Activated CD8-positive, alpha-beta memory T cell treated with anti-CD3 and anti-CD28 coated beads for 1 hour (primary cell): Measurements from ENCODE around the gene SENP2.
"Not testable (repeated sequence)": the region's sequence is repeated elsewhere in the genome, so short reads cannot be mapped to it uniquely, and the experiment has no call there.

Experiments
- DNase-seq, 2 donors: peaks; one replicate each; pipeline ENCODE4 v3.0.0-alpha.2; 2020; ENCODE audit warnings: low read depth in 1 of 2; ENCODE audit errors: extremely low read depth in 1 of 2

The SENP2 gene

DNA sequence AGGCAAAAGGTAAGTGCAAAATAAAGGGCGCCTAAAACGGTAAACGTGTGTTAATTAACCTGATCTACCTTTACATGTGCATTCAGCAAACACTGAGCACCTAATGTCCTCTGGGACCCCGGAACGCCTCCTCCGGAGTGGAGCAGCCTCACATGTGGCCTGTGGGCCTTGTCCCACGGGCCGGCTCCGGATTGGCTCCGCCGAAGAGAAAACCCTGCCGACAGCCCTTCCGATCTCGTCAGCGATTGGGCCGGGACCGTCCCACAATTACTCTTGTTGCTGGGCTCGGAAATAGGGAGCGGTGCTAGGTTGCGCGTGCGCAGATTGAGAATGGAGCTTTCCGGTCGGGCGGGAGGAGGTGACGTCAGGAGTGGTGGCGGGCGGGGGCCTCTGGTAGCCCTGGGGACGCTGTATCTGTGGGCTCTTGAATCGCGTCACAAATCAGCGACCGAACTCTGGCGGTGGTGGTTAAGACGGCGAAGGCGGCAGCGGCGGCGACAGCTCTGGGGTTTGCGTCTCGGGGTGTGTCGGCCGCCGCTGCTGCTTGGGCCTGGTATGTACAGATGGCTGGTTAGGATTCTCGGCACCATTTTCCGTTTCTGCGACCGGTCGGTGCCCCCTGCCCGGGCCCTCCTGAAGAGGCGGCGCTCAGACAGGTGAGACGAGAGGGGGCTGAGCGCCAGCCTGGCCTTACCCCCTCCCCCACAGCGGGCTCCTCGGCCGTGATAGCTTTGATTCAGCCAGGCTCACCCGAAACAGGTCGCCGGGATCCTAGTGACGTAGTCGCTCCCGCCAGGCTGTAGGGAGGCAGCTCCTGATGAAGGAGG, at the start of gene SENP2:
SENP2 (plus strand) TSS at position 437 of the 827 bp plus-strand sequence; CDS start at position 556, 119 bp downstream.
- DNase-seq = peak; percentile 99

DNA sequence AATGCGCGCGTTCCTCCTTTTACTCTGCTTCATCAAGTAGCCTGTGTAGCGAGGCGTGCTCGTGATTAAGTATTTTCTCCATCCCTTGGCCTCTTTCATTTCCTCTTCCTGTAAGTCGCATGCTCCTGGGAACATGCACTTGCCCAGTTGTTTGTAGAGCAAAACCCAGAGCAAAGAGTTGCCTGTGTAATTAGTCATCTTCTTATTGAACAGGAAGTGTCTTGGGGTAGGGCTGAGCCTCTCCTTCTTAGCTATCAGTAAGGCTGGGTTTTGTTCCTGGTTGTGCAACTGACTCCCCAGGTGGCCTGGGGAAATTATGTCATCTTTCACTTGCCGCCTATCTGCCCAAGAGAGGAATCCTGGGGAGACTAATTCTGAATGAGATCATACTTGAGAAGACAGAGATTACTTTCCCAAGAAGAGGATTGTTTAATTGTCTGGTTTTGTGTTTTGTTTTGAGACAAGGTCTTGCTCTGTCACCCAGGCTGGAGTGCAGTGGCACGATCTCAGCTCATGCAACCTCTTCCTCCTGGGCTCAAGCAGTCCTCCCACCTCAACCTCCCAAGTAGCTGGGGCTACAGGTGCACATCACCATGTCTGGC, 48.6 kb upstream of the SENP2 start:
- no peak for DNase-seq

DNA sequence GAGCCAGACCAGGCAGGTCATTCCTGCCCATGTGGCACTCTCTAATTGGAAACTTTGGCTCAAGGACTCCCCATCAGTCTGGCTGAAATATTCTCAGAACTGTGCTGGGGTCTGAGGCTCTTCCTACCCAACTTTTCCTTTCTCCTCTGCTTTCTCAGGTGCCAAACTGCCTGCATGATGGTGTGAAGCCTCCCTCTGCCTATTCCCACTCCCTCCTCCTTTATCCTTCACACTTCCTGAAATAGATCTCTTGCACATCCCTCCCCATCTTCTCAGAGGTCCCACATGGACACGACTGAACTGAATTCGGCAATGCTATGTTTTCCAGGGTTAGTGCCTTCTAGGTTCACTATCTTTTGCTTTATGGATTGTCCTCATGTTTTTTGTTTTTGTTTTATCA, 46.2 kb upstream of the SENP2 start:
- no peak for DNase-seq

DNA sequence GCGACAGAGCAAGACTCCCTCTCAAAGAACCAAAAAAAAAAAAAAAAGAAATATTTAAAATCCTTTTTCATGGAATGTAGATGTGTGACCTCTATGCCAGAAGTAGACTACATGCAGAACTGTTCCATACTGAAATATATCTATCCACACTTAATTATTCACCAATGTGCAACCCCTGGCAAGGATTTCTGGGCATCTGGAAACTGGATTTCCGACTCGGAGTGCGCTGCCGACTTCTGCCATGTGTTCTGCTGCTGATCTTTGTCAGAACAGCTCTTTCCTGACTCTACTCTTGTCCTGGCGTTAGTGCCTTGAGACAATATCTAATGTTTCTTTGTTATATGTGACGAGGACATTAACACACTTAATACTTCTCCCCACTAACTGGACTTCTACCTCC, 45.4 kb upstream of the SENP2 start:
- DNase-seq = no peak

DNA sequence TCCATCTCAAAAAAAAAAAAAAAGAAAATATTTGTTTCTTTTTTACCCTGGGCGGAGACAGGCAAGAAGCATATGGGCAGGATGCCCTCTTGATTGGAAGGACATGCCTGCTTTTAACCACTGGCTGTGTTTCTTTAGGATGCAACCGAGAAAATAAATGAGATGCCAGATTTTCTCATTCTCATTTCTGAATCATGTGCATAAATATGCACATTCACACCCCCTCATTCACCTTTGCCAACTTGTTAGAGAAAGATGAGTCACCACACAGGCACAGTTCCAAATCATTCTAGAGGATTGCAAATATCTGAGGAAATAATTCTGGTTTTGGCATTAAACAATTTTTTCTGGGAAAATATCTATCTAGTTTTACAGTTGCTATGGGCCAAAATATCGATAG, 37.0 kb upstream of the SENP2 start:
- DNase-seq = no peak

DNA sequence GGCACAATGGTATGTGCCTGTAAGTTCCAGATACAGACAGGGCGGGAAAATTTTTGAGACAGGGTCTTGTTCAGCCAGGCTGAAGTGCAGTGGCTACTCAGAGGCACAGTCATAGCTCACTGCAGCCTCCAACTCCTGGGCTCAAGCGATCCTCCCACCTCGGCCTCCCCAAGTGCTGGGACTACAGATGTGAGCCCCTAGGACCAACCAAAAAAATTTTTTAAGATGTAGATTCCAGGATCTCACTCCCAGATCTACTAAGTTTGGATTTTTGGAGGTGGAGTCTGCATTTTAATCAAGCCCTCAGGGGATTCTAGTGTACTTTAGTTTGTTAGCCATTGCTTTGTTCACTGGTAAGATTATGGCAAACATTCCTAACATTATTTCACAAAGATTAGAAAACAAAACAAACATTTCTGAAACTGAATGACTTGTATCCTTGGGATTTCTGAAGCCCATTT, 36.4 kb upstream of the SENP2 start:
- DNase-seq = no peak

DNA sequence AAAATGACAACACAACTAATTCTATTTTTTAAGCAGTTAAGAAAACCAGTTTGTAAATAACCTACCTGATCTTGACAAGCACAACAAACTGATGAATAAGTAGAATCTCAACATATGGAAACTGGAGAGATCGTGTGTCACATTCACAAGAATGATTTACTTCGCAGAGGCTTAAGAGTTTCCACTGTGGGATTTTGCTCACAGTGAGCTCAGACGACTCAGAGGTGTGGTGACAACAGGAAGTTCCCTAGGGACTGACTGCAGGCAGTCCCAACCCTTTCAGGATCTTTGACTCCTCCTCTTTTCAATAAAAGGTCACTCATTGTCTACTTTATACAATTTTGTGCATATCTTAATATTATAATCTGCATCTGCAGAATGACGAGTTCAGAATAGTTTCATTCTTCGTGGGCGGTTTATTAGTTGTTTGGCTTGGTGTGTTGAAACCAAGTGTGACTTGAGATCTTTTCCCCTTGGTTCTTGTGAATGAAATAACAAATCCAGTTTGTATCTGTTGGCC, 33.7 kb upstream of the SENP2 start, which contains the start of gene LIPH:
LIPH (minus strand) TSS at position 231 of the 520 bp plus-strand sequence; CDS start at position 114, 117 bp downstream.
- DNase-seq = no peak

DNA sequence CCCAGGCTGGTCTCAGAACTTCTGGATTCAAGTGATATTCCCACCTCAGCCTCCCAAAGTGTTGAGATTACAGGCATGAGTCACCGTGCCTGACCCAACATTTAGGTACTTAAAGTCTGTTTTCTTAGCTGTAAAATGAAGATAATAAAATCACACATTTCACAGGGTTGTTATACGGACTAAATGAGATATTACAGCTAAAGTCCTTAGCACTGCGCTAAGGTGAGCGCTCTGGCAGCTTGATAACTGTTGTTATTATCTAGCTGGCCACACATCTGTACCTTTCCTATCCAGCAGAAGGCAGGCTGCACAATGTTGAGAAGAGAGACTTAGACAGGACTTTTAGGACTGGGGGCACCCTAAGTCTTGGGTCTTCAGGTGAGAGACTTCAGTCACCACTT, 31.0 kb upstream of the SENP2 start:
- no peak for DNase-seq

DNA sequence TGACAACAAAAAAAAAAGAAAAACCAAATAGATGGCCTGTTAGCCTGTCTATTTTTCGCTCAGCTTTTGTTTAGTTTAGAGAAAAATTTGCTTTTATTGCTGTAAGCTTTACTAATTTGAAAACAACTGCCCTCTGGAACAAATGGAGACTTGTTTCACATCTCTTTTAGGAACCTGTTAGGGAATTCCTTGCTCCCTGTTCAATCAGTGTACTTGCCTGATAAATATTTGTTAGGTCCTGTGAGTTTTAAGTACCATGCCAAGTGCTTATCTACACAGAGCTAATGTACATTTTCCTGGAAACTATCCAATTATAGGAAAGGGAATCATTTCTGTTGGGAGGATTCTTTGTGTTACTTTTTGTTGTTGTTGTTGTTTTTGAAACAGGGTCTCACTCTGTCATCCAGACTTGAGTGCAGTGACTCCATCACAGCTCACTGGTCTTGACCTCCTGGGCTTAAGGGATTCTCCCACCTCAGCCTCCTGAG, 30.2 kb upstream of the SENP2 start:
- DNase-seq = no peak

DNA sequence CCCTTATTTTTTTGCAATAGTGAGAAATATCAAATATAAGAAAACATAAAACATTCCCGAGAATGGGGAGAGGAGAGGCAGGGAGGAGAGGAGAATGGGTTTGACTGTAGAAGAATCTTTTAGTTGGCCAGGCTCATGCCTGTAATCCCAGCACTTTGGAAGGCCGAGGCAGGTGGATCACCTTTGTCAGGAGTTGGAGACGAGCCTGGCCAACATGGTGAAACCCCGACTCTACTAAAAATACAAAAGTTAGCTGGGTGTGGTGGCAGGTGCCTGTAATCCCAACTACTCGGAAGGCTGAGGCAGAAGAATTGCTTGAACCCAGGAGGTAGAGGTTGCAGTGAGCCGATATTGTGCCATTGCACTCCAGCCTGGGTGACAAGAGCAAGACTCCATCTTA, 29.5 kb upstream of the SENP2 start:
- not testable (repeated sequence) for DNase-seq

DNA sequence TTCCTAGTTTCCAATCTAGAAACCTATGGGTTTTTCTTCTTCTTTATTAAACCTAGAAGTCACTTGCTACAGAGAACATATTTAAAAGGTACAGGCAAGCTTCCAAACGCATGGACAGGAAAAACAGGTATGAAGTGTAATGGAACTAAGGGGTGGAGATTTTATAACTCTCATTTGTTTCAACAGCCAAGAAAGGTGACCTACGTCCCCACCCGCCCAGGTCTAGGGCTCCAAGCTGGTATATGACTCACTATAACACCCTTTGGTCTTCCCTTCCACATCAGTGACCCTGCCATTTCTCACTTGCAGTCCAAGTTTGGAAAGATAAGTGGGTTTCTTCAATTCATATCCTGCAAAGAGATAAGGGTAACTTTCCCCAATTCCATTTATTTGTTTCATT, 27.7 kb upstream of the SENP2 start:
- no peak for DNase-seq

DNA sequence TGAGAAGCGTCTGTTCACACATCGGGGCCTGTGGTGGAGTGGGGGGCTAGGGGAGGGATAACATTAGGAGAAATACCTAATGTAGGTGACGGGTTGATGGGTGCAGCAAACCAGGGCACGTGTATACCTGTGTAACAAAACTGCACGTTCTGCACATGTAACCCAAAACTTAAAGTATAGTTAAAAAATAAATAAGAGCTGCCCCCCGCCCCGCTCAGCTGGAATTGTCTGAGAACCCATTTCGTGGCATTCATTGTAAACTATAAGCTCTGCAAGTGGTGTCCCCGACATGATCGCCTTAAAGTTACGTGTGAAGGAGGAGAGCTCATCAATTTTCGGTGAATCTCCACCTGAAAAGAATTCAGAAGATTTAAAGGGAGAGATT, 26.4 kb upstream of the SENP2 start:
- DNase-seq = no peak

DNA sequence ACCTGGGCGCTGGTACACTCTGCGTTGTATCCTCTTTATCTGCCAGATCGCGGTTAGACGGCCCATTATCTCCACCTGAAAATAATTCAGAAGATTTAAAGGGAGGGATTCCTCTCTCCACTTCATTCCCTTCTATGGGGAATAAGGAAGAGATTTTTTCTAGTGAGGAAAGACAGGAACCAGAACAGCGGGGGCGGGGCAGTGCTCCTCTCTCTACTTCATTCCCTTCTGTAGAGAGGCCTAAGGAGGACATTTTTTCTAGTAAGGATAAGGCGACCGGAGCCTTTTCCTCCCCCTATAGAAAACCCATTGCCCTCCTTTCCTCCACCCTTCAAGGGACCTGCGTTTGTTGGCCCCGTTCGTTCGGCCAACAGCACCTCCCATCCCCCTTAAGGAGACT, 25.4 kb upstream of the SENP2 start:
- no peak for DNase-seq

DNA sequence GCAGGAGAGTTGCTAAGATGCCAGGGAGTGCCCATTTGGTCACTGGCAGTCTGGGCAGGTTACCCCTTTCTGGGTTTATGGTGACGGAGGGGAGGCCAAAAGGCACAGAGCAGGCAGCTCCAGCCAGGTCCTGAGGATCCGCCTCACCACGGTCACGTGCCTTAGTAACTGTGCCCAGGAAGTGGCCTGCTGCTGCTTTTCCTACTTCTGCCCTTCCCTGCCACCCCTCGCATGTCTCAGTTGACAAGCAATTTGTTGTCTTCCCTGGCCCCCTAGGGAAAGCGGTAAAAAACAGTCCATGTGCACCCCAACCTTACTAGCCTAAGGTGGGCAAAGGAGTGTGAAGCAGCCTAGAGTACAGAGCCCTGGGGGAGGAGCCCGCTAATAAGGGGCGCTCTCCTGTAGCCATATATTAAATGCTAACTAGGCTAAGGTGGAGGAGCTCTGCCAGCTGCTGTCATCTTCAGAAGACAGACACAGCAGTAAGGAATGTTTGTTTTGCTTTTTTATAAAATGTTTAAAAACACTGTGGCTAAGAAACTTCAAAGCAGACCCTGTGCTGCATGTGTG, 24.6 kb upstream of the SENP2 start:
- no peak for DNase-seq

DNA sequence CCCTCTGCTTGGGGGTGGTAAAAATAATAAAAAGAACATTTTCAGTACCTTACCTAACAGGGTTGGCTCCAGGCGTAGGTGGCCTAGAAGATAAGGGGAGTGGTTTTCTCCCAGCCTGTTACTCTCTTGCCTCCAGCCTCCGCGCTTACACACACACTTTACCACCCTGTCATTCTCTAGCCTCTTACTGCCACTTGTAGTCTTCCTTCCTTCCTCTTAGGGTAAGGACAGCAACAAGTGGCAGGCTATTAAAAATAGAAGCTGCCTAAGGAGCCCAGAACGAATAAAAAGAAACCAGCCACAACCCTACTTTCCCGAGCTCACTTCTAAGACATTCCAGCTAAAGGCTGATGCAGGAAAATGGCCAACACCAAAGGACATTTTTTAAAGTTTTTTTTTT, 24.1 kb upstream of the SENP2 start:
- no peak for DNase-seq

DNA sequence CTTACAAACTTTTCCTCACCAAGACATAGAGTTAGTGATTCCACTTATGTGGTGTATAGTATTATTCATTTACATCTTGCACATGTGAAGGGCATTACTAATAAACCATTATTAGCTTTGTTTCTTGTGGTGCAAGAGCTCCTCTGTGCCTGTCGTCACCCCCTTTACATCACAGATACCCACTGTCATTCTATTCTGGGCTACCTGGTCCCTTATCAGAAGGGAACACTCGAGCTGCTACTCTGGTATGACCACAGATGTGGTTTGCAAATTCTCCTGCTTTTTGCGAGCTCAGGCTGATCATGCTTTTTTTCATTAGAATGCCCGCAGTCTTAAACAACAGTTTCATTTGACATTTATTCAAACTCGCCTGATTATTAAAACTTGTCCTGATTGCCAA, 13.9 kb upstream of the SENP2 start:
- DNase-seq = no peak

DNA sequence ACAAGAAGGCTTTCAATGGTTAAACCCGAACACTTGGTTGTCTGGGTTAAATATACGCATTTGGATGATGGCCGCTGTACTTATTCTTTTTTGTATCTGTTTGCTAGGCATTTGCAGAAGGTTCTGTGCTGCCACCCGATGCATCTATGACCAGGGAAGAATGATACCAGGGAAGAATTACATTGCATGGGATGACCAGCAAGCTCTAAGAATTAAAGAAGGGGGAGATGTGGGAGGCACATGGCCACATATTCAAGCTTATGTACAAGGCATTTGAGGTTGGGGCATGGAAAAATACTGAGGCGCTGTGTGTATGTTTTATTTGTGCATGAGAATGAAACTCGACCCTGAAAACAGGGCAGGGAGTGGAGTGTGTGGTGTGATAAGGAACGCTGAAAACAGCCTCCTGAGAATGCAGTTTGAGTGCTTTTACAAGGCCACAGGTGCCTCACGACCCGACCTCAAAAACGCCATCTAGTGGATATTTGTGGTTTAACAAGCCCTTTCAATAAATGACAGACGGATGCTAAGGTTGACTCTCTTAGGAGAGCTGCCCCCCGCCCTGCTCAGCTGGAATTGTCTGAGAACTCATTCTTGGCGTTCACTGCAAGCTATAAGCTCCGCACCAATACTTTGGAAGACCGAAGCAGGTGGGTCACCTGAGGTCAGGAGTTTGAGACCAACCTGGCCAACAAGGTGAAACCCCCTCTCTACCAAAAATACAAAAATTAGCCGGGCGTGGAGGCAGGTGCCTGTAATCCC, 10.8 kb upstream of the SENP2 start:
- DNase-seq = not testable (repeated sequence)

DNA sequence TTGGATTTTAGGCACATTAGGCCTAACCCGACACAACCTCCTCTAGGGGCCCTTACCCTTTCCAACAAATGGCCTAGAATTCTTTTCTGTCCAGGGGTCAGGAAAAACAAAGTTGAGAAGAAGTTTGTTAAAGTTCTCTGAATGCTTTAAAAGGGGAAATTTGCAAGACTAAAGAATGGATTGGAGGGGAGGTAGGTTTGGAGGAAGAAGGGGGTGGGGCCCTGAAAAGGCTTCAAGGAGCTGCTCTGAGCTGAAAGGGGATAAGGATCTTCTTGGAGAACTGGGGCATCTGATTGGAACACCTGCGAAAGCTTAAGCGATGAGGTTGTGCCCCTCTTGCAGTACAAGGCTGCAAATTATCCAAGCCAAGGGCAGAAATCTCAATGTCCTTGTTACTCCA, 3.9 kb upstream of the SENP2 start:
- DNase-seq = no peak

DNA sequence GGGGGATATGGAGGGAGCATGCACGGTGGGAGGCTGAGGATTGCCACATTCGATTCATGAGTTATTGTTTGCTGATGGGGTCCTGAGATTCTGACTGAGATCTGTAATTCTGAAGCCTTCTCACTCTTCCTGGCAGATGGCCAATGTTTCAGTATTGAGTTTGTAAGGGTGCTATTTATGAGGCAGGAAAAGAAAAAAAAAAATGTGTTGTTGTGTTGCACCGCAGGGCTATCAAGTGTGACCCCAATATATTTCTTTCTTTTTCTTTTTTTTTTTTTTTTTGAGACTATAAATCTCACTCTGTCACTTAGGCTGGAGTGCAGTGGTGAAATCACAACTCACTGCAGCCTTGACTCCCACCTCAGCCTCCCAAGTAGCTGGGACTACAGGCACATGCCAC, 3.2 kb upstream of the SENP2 start:
- no peak for DNase-seq

DNA sequence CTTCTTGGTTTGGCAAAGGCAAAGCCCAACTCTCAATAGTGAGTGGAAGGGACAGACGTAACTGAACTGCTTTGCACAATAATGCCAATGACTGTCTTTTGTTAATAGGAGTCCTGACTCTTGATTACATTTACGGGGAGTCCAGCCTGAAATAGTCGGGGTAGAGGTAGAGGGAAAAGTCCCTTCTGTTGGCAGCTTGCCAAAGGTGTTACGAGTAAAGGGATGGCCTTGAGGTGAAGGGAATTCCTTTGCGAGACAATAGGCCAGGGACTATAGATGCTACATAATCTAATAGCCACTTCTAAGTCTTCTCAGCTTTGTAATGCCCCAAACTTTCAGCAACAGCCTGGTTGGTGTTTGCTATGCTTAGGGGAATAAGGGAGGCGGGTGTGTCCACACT, 2.2 kb upstream of the SENP2 start:
- no peak for DNase-seq

DNA sequence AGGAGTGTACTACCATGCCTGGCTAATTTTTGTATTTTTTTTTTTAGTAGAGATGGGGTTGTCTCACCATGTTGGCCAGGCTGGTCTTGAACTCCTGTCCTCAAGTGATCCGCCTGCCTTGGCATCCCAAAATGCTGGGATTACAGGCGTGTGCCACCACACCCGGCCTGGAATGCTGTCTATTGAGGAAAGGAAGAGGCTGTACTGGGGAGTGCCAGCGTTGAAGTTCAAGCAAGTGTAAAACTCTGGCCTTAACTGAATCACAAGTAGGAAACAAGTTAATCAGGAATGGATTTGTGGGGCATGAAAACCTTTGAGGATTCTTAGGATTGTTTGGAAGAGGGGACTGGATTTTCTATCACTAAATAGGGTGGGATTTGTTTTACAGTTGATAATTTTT, 1.4 kb upstream of the SENP2 start:
- DNase-seq = no peak
